Activated CD4-positive, CD25-positive, alpha-beta regulatory T cell treated with anti-CD3 and anti-CD28 coated beads, Interleukin-2, amount 50 U/mL, for 24 hours (primary cell): ENCODE results near the gene UBQLN1.
A peak's percentile ranks its signal among the peaks of the same experiment; 100 is the strongest.

ENCODE experiments used
- ATAC-seq, 2 donors: fragments of 150-1000 bp; cut with Tn5 transposase; one replicate each; pipeline ENCODE4 v1.10.0; 2021; ENCODE audit warnings: mild to moderate bottlenecking in 1 of 2, moderate library complexity in 1 of 2

Gene UBQLN1

GRCh38 chr9:83688921-83689320 lies 18.8 kb downstream of the UBQLN1 start:
- peak; percentile 80 to 87 for ATAC-seq

DNA sequence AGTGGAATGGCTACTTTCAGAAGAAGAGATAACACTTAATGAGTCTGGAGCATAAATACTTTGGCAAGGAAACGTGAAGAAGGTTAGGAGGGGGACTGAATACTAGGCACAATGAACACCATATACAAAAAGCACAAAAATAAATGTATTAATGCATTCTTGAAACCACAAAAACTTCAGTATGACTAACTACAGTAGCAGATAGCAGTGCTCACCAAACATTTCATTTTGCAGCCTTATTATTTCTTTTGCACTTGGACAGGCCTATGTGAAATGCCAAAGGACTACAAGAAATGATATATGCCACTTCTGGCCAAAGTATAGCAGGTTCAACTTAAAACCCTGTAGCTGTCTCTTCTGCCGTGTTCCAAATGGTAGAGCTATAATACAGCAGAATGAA lies 26.3 kb downstream of the UBQLN1 start:
- no peak for ATAC-seq

DNA sequence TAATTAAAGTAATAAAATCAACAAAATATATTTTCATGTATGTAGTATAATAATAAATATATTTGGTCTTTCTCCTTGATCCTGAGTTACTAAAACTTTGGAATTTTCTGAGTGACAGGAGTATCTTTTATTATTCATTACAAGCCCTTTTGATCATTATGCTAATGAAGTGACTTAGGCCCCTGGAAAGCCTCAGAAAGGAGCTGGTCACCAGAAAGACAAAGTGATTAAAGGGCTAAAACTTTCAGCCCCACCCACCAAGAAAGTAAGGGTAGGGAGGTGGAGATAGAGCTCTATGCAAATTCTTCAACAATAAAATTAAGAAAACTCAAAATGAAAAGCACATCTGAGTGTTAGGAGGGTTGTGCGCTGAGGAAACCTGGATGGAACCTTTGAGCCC lies 27.5 kb downstream of the UBQLN1 start:
- ATAC-seq: no peak

DNA sequence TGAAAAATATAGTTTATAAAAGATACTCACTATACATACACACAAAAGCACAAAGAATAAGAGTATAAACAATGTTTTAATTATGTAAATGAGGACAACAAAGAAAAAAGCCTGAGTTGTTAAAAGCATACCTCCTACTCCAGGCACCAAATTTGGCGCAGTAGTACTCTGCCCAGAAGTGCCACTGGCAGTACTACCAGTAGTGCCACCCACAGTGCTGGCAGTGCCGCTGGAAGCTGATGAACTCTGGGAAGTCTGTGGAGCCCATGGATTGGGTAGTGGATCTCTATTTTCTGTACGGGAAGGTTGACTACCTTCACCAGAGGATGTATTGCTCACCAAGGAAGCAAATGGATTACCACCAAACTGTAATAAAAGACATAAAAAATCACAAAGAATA lies 30.2 kb downstream of the UBQLN1 start:
- no peak for ATAC-seq

- no peak for ATAC-seq
Measured at GRCh38 chr9:83675466-83675865, 32.3 kb downstream of the UBQLN1 start.

DNA sequence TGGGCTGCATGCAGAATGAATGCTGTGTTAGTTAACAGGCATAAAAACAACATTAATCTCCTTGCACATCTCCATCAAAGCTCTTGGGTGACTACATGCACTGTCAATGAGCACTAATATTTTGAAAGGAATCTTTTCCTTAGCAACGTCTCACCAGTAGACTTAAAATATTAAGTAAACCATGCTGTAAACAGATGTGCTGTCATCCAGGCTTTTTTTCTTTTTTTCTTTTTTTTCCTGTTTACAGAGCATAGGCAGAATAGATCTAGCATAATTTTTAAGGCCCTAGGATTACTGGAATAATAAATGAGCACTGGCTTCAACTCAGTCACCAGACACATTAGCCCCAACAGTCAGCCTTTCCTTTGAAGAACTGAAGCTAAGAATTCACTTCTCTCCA lies 36.3 kb downstream of the UBQLN1 start:
- no peak for ATAC-seq

DNA sequence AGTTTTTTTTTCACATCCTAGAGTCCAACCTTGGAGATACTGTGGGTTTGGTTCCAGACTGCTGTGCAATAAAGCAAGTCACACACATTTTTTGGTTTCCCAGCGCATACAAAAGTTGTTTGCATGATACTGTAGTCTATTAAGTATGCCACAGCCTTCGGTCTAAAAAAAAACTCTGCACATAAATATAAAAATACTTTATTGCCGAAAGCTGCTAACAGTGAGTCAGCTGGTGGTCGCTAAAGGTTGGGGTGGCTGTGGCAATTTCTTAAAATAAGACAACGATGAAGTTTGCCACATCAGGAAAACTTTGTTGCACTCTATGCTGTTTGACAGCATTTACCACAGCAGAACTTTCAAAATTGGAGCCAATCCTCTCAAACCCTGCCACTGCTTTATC lies 37.4 kb downstream of the UBQLN1 start:
- ATAC-seq: no peak

DNA sequence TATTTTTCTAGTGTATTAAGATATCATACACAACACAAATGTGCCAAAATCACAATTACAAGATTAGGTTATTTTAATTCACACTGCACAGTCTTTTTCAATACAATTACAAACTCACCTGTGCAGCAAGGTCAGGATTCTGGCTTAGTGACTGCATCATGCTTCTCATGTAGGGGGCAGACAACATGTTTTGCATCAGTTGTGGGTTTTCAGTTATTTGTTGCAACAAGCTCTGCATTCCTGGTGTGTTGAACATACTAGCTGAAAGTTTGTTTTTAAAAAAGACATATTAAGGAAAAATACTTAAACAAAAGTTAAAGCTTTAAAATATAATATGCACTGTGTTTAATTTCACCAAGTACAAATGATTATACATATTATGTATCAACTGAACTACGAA lies 38.7 kb downstream of the UBQLN1 start:
- no peak for ATAC-seq

- no peak for ATAC-seq
Measured at GRCh38 chr9:83665580-83666200, 42.1 kb downstream of the UBQLN1 start.

DNA sequence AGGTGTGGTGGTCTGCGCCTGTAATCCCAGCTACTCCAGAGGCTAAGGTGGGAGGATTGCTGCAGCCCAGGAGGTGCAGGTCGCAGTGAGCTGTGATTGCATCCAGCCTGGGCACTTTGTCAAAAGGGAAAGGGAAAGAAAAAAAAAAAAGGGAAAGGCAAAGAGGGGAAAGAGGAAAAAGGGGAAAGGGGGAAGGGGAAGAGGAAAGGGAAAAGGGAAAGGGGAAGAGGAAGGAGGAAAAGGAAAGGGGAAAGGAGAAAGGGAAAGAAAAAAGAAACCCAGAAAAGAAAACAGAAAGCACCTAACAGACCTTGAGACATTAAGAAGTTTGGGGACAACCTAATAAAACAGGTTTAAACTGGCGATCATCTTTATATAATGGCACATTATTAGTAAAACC lies 44.8 kb downstream of the UBQLN1 start:
- no peak for ATAC-seq

GRCh38 chr9:83656952-83657351 lies 50.8 kb downstream of the UBQLN1 start:
- no peak for ATAC-seq

GRCh38 chr9:83656032-83656680 lies 51.6 kb downstream of the UBQLN1 start:
- peak in 1 of 2 donors; percentile 24 for ATAC-seq

DNA sequence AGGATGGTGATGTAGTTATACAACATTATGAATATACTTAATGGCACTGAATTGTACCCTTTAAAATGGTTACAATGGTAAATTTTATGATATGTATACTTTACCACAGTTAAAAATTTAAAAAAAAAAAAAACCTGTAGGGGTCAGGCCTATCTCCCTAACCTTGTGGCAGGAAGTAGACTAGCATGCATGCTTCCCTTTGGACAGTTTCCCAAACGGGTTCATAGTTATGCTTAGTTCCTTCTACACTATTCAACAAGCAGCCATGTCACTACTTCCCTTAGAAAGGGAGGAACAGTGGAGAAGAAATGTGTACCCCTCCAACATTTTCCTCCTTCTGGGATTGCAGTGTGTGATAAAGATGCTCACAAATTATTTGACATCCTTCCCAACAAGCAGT lies 52.3 kb downstream of the UBQLN1 start:
- ATAC-seq: no peak

GRCh38 chr9:83652433-83652832 lies 55.3 kb downstream of the UBQLN1 start:
- no peak for ATAC-seq

GRCh38 chr9:83651558-83651957 lies 56.2 kb downstream of the UBQLN1 start:
- ATAC-seq: no peak

DNA sequence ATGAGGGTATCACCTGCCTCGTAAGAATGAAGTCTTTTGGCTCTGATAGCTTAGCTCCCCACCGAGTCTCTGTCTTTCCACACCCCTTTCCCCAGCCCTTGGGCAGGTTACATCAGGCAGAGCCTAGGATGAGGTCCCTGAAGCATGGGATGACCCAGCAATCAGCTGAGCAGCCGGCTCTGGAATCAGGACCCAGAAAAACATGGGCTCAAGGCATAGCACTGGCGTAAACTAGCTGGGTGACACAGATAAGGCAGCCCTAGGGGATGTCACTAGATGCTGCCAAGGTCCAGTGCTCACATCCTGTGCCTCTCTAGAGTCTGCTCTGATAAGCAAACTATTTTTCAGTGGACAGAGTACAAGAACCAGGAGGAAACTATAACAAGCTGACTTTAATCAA lies 58.2 kb downstream of the UBQLN1 start:
- no peak for ATAC-seq

- peak; percentile 69 to 73 for ATAC-seq
Measured at GRCh38 chr9:83649080-83649479, 58.7 kb downstream of the UBQLN1 start.

DNA sequence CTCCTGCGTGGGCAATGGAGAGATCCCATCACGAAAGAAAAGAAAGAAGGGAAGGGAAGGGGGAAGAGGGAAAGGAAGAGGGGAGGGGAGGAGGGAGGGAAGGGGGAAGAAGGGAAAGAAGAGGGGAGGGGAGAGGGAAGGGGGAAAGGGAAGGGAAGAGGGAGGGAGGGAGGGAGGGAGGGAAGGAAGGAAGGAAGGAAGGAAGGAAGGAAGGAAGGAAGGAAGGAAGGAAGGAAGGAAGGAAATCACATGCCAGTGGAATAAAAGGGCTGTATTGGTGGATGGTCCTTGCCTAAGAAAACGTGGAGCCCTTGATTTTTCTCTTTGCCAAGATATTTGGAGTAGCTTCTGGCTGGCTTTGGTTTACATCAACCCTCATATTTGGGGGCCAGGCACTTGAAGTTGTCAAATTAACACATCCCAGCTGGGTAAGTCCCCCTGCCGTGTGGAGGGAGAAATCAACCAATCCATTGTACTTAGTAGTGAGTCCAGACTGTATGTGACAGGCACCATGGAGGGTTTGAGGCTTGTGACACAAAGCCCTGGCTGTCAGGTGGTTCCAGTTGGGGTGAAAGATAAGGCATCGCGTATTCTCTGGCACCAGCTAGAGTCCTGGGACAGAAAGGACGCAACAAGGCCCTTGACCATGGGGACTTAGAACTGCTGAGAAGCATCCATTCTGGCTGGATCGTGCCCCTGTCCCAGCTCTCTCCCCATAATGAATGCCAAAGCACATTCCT lies 61.1 kb downstream of the UBQLN1 start:
- no peak for ATAC-seq

DNA sequence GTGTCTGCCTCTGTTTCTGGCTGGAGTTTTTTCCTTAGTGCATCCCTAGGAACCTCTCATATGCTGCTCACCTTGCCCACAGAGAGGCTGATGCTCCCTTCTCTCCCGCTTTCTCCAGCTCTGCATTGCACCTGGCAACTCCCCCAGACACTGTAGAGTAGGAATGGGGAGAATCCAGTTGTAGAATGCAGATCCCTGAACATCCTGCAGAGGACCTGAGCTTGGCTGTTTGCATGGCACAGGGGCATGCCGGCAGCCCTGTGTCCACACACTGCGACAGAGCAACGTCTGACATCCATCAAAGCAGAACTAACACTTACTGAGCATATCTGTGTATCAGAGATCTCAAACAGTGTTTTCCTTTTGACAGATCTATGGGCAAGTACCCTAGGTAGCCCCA lies 65.0 kb downstream of the UBQLN1 start:
- no peak for ATAC-seq

GRCh38 chr9:83639266-83639665 lies 68.5 kb downstream of the UBQLN1 start:
- no peak for ATAC-seq

GRCh38 chr9:83637389-83637788 lies 70.4 kb downstream of the UBQLN1 start:
- no peak for ATAC-seq

- peak in 1 of 2 donors; percentile 55 for ATAC-seq
Measured at GRCh38 chr9:83636813-83637212, 70.9 kb downstream of the UBQLN1 start.

GRCh38 chr9:83633676-83634075 lies 74.1 kb downstream of the UBQLN1 start:
- no peak for ATAC-seq

GRCh38 chr9:83633255-83633654 lies 74.5 kb downstream of the UBQLN1 start:
- ATAC-seq: no peak
